EL (cell line): ENCODE measurements around the gene SPATA2.
"Not testable (repeated sequence)": the region's sequence is repeated elsewhere in the genome, so short reads cannot be mapped to it uniquely, and the experiment has no call there.

Source experiments
- DNase-seq: peaks from one replicate; pipeline ENCODE4 v3.0.0-alpha.2; 2016

The SPATA2 gene

GRCh38 chr20:49882171-49882970, 33.0 kb downstream of the SPATA2 start:
- no peak for DNase-seq

GRCh38 chr20:49880724-49881445, 34.4 kb downstream of the SPATA2 start:
- no peak for DNase-seq

- DNase-seq: no peak
Measured at GRCh38 chr20:49880177-49880576, 35.2 kb downstream of the SPATA2 start.

GRCh38 chr20:49878977-49879376, 36.4 kb downstream of the SPATA2 start:
- DNase-seq: no peak

GRCh38 chr20:49877386-49877921, 37.9 kb downstream of the SPATA2 start:
- no peak for DNase-seq

GRCh38 chr20:49874696-49875095, 40.6 kb downstream of the SPATA2 start:
- DNase-seq: no peak

GRCh38 chr20:49872056-49872455, 43.3 kb downstream of the SPATA2 start:
- no peak for DNase-seq

- DNase-seq: no peak
Measured at GRCh38 chr20:49871391-49871948, 43.9 kb downstream of the SPATA2 start.

GRCh38 chr20:49870261-49870660, 45.1 kb downstream of the SPATA2 start:
- DNase-seq: no peak

GRCh38 chr20:49868964-49869363, 46.4 kb downstream of the SPATA2 start:
- DNase-seq: no peak

GRCh38 chr20:49868538-49868937, 46.8 kb downstream of the SPATA2 start:
- DNase-seq: no peak

GRCh38 chr20:49867453-49868215, 47.7 kb downstream of the SPATA2 start:
- DNase-seq: no peak

GRCh38 chr20:49866051-49866450, 49.3 kb downstream of the SPATA2 start:
- peak; percentile 59 for DNase-seq

- peak; percentile 21 for DNase-seq
Measured at GRCh38 chr20:49865559-49865958, 49.8 kb downstream of the SPATA2 start.

GRCh38 chr20:49863666-49864065, 51.7 kb downstream of the SPATA2 start:
- no peak for DNase-seq

- no peak for DNase-seq
Measured at GRCh38 chr20:49862607-49863200, 52.6 kb downstream of the SPATA2 start.

GRCh38 chr20:49861232-49861631, 54.1 kb downstream of the SPATA2 start:
- DNase-seq: not testable (repeated sequence)

- peak; percentile 43 for DNase-seq
Measured at GRCh38 chr20:49859807-49860206, 55.5 kb downstream of the SPATA2 start.

- DNase-seq: no peak
Measured at GRCh38 chr20:49859011-49859410, 56.3 kb downstream of the SPATA2 start.

- no peak for DNase-seq
Measured at GRCh38 chr20:49858076-49858585, 57.2 kb downstream of the SPATA2 start.

GRCh38 chr20:49856904-49857303, 58.4 kb downstream of the SPATA2 start:
- no peak for DNase-seq

- no peak for DNase-seq
Measured at GRCh38 chr20:49854190-49854875, 61.0 kb downstream of the SPATA2 start.
